Activated CD8-positive, alpha-beta memory T cell treated with anti-CD3 and anti-CD28 coated beads, Interleukin-2, amount 50 U/mL, for 1 hour (primary cell): ENCODE results near the gene CDH26.
A peak's percentile ranks its signal among the peaks of the same experiment; 100 is the strongest.

Experiments
- DNase-seq: peaks from one replicate; pipeline ENCODE4 v3.0.0-alpha.2; 2020; ENCODE audit errors: extremely low read depth

The CDH26 gene

DNA sequence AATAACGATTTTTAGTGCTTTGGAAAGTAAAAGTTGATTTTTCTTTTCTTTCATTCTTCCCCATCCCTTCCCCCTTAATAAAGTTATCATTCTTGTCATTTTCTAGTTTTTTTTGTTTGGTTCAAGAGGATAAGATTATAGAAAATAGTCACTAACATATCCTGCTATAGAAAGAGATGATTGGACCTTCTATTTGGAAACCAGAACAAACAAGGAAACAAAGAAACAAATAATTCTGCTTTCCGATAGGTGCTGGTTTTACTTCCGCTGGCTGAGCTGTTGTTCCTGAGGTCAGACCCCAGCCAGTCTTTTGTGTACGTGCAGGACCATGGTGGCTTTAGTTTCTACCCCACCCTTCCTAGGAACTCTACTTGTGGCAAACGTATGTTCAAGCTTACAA, at the start of gene CDH26:
Gene CDH26, plus strand, starts transcription at position 301 of the 400 bp plus-strand sequence. CDS start 304 bp downstream, outside the sequence.
- DNase-seq: no peak

DNA sequence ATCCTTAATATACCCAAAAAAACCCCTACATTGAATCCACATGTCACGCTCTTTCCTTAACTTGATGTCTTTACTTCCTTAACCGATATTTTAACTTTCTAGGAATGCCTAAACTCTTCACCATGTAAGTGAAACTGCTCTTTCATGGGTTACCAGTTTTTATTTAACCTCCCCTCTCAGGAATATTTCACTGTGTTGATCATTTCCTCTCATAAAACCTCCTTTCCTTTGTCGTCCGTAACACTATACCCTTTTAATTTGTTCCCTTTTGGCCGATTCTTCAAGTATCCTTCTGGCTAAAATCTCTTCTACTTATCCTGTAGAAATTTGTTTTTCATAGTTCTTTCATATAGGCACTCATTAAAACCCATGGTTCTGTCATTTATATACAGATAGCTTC, 49.4 kb upstream of the CDH26 start:
- DNase-seq: no peak

DNA sequence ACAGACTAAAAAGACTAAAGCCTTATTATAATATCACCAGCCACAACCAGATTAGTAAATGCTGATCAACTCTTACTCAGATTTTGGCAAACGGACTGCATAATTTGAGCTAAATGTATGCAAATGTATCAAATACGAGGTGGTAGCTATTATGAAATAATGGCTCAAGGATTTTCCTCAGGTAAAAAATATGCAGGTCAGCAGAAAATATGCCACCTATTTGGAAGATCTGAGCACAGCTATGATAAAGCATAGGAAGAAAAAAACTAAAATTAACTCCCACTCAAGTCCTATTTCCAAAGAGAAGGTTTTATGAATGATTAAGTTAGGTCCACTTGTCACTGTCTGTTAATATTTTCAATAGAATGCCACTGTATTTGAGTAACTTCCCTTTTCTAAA, 47.2 kb upstream of the CDH26 start:
- no peak for DNase-seq

DNA sequence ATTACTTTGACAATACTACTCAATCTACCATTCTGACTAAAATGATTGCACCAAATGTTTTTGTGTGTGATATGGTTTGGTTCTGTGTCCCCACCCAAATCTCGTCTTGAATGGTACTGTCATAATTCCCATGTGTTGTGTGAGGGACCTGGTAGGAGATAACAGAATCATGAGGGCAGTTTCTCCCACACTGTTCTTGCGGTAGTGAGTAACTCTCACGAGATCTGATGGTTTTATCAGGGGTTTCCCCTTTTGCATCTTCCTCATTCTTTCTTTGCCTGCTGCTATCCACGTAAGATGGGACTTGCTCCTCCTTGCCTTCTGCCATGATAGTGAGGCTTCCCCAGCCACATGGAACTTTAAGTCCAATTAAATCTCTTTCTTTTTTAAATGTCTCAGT, 45.6 kb upstream of the CDH26 start:
- DNase-seq: no peak

DNA sequence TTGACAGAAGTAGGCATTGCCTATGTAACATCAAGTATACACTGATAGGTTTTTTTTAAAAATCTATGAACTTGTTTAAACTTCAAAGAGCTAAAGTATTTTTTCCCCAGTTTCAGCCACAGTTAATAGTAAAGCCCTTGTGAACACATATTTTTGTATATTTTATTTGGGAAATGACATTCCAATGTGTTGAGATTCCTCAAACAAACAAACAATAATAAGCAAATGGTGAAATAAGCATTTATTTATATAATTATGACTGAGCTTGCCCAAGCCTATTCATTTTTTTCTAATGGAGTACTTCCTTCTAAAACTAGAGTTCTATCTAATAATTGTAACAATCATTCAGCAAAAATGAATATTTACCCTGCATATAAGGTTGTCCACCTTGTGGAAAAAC, 37.3 kb upstream of the CDH26 start:
- no peak for DNase-seq

DNA sequence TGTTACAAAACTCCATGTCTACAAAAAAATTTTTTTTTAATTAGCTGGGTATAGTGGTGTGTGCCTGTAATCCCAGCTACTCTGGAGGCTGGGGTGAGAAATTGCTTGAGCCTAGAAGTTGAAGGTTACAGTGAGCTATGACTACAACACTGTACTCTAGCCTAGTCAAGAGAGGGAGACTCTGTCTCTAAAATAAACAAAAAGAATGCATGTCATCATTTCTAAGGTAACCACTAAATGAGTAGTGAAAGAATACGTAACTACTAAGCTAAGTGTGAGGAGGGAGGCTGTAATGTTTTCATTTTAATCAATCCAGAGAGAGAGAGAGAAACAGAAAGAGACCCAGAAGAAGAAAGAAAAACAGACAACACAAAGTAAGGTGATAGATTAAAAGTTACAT, 34.7 kb upstream of the CDH26 start:
- DNase-seq: no peak

DNA sequence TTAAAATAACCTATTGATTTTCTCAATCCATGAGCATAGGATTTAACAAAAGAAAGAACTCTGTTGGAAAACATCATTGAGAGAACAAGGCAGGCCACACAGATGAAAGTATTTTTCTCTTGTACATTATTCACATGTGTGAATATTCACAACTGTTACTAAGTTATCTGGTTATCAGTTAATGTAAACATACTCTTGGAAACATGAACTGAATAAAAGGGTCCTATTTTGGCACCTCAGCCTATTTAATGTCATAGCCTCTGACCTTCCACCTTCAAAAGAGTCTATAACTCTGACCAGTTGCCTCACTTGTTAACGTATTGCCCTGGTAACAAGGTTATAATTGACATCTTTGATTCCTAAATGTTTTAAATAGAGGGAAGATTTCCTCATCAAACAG, 32.9 kb upstream of the CDH26 start:
- no peak for DNase-seq

DNA sequence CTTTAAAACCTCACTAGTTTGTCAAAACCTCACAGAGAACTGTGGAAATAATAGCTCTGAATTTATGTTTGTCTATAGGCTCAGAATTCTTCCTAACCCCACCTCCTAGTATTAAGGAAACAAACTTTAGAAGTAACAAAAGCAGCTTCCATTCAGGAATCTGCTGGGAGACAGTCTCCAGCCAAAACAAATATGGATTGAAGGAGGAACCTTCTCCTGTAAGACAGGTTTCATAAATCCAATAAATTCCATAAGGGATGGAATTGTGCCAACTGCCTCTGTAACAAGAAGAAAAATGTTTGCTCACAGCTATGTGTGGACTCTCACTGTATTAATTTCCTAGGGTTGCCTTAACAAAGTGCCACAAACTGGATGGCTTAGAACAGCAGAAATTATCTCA, 32.3 kb upstream of the CDH26 start:
- DNase-seq: no peak

DNA sequence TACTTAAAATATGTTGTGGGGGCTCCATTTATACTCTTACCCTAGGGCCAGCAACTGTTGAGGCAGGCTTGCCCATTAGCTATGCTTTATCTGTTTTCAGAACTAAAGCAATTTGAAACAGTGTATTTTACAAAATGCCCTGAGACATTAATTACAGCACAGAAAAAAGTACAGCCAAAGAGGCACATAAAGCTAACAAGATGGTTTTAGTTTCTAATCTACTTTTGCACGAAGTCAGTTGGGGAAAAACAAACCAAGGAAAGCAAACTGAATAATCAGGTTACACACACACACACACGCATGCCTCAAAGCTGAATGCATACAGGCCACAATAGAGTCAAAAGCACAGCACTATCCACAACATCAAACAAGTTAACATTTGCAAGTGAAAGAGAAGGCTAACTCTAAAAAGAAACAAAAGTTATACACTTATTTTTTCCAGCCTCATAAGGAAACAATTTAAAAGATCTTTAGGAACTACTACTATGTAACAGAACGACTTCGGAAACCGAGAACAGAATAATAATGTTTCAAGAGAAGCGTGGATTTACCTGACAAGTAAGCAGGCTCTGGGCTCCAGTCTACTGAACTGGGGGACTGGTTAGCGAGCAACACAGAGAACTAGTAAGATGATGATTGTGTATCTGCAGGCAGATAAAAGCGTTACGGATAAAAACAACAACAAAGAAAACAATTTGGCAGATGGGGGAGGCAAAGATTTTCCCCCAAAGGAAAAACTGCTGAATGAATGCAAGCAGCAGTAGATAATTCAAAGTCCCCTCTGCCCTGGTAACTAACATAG, 26.5 kb upstream of the CDH26 start:
- DNase-seq: no peak

DNA sequence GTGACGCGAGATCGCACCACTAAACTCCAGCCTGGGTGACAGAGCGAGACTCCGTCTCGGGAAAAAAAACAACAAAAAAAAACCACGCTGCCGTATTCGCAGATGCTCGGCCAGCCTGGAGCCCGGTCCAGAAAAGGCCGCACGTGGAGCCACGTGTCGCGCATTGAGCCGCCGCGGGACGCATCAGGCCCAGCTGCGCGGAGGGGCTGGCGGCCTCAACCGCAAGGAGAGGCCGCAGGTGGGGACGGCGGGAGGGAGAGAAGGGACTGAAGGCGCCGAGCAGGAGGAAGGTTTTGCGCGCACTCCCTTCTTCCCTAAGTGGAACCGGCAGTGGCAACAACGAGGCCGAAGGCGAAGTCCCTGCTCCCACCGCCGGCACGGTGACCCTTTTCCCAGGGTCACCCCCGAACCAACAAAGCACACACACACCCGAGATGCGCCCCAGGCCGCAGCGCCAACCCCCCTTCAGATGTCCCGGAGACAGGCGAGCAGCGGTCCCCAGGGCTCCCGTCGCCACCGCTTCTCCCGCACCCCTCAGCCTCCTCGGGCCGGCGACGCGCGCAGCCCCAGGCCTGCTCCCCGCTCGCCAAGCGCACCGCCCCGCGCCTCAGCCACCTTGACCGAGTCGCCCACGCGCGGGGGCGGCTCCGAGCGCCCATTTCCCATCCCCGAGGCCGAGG, 25.5 kb upstream of the CDH26 start:
- no peak for DNase-seq

DNA sequence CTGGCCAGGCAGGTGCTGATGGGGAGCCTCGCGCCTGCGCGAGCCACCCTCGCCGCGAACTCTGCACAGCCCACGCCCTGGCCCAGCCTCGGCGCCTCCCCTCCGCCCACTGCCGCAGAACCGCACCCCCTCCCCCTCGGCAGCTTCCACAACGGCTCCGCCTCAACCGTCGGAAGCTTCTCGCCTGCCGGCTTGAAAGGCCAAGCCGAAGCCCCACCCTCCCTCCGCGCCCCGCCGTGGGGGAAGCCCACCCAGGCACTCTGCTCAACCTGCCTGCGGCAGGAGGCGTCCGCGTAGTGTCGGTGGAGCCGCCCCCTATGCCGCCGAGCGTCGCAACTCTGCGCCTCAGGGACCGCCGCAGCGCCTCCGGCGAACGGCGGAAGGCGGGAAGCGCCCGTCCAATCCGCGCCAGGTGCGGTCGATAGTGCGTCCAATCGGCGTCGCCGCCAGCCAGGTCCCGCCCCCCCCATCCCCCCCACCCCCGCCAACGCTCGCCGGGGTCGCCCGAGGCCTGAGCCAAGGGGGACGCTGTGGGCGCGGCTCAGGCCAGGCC, 24.9 kb upstream of the CDH26 start, which contains the start of gene SYCP2:
Gene SYCP2, minus strand, starts transcription at position 342 of the 553 bp plus-strand sequence. CDS start 11,224 bp downstream, outside the sequence.
- no peak for DNase-seq

DNA sequence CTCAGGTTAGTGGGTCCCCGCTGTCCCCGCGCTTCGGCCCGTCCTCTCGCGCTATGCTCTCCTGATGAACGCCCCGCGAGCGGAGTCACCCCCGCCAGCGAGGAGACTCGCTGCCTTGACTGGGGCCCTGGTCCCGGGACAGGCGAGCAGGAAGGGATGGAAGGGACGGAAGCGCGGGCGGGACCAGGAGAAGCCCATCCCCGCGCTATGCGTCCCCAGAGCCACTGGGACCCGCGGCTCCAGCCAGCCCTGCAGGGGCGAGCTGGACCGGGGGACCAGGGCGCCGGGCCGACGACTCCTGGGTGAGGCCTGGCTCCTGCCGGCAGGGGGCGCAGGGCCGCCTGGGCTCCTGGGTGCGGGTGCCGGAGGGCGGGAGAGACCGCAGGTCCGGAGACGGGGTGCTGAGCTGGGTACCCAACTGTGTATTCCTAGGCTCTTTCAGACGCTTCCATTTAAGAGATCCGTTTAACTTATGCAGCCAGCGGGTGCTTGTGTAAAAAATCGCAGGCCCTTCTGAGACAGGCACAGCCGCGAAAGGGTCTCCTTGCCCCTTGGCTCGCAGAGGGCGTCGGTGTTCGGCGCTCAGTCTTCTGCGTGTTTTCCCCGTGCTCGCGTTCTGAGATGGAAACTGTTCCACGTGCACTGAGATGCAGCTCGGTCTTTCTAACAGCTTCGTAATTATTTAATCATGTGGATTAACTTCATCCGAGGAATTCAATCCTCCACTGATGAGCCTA, 24.2 kb upstream of the CDH26 start:
- DNase-seq: no peak

DNA sequence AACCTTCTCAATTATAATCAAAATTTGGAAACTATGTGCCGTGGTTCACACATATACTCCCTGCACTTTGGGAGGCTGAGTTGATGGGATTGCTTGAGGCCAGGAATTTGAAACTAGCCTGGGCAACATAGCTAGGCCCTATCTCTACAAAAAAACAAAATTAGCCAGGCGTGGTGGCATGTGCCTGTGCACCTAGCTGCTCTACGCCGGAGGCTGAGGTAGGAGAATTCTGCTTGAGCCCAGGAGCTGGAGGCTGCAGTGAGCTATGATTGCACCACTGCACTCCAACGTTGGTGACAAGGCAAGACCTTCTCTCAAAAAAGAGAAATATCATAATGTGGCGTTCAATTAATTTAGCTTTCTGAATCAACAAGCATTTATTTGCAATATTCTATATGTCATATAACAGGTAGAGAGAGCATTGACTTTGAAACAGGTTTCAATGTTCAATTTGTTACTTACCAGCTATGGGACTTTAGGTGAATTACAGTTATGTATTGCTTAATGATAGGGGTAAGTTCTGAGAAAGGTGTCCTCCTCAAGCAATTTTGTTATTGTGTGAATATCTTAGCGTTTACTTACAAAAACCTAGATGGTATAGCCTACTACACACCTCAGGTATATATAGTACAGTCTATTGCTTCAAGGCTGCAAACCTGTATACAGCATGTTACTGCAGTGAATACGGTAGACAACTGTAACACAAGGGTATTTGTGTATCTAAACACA, 22.6 kb upstream of the CDH26 start:
- DNase-seq: no peak

DNA sequence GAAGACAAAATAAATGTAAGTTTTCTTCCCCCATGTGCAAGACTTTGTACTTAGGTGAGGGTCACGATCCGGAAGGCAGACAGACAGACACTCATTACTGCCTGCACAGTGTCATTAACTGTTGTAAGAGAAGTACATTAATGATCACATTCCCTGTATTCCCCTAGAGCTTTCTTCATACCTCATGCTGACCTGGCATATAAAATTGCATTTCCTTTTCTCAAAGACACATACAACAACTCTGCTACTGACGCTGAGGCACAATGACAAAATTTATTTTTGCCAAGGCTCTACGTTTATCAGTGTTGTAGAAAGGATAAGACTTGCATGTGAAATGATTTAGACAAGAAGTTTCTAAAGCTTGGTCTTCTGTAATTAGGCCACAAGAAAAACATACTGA, 21.8 kb upstream of the CDH26 start:
- DNase-seq: no peak

DNA sequence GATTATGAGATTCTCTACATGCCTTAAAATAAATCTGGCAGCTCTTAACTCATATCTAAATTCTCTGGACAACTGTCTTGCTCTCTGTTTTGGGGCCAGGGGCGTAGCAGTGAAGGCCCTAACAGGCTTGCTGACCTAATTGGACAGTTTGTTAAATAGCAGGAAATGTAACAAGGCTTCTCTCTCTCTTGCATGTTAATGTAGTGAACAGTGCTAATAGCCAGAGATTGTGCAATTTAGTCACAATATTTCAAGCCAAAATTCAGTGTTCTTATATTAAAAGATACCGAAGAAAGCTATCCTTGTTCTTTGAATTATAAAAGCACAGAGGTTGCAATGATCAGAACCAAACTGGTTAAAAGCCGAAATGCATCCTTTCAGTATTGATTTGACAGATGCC, 21.1 kb upstream of the CDH26 start:
- no peak for DNase-seq

DNA sequence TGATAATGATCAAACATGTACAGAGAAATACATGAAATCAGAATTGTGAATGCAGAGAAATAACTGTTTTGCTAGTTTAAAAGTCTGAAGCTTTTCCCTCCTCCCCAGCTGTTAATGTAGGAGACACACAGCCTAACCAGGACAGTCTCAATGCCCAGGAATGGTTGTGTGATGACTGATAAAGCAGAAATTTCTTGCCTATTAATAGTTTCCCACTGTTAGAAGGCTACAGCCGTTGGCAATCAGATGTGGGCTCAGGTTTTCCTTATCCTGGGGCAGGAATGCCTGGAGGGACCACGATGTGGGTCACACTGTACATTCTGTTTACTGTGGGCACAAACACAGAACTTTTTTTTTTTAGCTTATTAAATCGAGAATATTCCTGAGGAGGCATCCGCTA, 20.0 kb upstream of the CDH26 start:
- no peak for DNase-seq

DNA sequence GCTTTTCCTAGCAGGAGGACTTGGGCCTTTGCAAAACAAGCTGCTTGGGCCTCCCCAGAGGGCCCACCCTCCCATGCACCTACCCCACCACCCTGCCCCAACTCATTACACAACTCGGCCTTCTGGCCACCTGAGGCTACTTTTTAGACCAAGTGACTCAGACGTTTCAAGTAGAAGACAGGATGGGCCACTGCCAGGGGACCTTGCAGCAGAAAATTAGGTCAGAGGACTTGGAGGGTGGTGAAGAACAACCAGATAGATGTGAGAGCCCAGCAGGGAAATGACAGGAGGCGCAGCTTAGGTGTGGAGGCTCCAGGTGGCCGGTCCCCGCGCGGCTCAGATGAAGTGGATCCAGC, 19.5 kb upstream of the CDH26 start:
- DNase-seq: no peak

DNA sequence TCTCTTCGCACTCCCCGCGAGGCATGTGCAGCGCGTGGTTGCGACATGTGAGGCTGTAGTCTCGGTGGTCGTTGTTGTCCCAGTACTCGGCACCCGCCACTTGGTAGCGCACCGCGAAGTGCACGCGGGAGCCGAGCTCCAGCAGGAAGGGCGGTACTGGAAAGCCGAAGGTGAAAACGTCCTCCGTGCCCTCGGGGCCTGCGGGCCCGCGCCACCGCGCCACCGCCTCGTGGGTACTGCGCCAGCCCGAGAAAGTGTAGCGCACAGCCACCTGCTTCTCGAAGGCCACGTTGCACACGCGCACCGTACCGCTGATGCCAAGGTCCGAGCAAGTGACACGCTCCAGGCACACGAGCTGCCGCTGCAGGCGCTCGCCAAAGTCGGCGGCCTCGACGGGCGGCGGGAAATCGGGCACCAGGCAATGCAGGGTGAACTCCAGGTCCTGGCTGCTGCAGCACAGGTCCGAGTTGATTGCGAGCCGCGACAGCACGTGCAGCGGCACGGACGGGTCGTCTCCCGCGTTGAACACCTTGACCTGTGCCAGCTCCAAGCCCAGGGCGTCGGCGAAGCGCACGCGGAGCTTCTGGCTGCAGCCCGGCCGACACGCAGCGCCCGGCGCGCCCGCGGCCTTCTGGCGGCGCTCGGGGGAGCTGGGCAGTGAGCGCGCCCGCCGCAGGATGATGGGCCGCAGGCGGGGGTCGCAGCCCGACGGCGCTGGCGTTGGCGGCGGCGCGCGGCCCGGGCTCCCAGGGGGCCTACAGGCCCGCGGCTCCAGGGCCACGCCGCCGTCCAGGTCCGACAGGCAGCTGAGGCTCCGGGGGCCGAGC, 19.0 kb upstream of the CDH26 start:
- no peak for DNase-seq

DNA sequence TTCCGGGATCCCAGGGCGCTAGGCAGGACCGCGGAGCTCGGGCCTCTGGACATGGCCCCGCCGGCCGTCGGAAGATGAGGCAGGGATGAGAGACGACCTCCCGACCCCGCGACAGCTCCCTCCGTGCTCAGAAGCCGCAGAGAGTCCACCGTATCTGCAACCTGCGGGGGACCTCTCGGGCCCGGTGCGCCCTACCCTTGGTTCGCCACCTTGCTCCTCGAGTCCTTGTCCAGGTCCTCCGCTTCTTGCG, 18.4 kb upstream of the CDH26 start:
- no peak for DNase-seq

DNA sequence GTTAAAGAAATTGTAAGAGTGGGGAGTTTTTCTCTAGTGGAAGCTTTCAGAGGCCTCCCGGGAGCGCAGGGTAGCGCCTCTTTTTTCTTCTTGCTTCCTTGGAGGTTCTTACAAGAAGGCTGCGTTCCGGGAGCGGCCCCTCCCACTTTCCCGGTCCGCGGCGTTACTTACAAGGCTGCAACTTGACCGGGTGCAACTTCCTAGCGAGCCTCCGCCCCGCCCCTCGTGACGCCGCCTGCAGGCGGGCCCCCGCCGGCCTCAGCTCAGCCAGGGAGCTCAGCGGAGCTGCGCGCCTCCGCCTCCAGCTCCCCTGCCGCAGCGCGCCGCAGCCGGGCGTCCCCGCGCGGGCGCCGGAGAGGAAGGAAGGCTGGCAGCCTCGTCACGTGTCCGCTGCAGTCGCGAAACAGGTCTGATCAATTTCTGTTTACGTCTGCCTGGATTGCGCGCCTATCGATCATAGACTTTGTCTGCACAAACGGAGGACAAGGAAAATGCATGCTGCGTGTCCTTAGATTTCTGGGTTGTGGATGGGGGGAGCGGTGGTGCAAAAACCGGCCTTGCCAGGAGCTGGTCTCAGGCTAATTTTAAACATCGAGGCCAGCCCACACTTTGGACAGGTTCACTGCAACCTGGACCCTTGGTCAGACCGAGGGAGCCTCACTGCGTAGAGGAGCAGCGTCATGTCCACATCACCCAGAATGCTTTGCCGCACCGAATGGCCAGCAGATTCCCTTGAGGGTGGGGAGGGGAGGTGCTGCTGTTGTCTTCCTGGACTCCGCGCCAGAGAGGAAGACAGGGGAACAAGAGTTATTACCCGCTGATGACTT, 17.9 kb upstream of the CDH26 start, which contains the start of the genes FAM217B and PPP1R3D:
Gene FAM217B, plus strand, starts transcription at position 261 of the 827 bp plus-strand sequence. CDS start 3,555 bp downstream, outside the sequence.
Gene PPP1R3D, minus strand, starts transcription at position 177 of the 827 bp plus-strand sequence. CDS start 374 bp downstream, outside the sequence.
- DNase-seq: peak; percentile 49
